Trophoblast cell (in vitro differentiated cells and primary cell): ENCODE data around the gene PARP6.

Experiments
- DNase-seq, 2 donors: peaks; one replicate each; pipeline ENCODE4 v3.0.0-alpha.2; 2016
- H2AFZ ChIP-seq: 2 replicates; pipeline ENCODE4 v1.6.1; 2013; ENCODE audit warnings: low read length, moderate library complexity, mild to moderate bottlenecking; ENCODE audit not compliant: insufficient read depth, poor library complexity
- H2AK5ac ChIP-seq: 2 replicates; pipeline ENCODE4 v1.6.1; 2013; ENCODE audit warnings: mild to moderate bottlenecking, low read length
- H2BK120ac ChIP-seq: 2 replicates; pipeline ENCODE4 v1.6.1; 2013; ENCODE audit warnings: low read length, mild to moderate bottlenecking, moderate library complexity; ENCODE audit not compliant: insufficient read depth, poor library complexity
- H2BK12ac ChIP-seq: 2 replicates; pipeline ENCODE4 v1.6.1; 2013; ENCODE audit warnings: mild to moderate bottlenecking, low read length, moderate library complexity
- H2BK5ac ChIP-seq: 2 replicates; pipeline ENCODE4 v1.6.1; 2013; ENCODE audit warnings: low read length, low read depth, moderate library complexity, mild to moderate bottlenecking; ENCODE audit not compliant: poor library complexity
- H3K14ac ChIP-seq: 2 replicates; pipeline ENCODE4 v1.6.1; 2013; ENCODE audit warnings: mild to moderate bottlenecking, low read length
- H3K18ac ChIP-seq: 2 replicates; pipeline ENCODE4 v1.6.1; 2013; ENCODE audit warnings: mild to moderate bottlenecking, low read length
- H3K23ac ChIP-seq: 2 replicates; pipeline ENCODE4 v1.6.1; 2013; ENCODE audit warnings: low read length
- H3K27ac ChIP-seq: 2 replicates; pipeline ENCODE4 v1.5.1; 2013; ENCODE audit warnings: low read depth, mild to moderate bottlenecking, inconsistent platforms, low read length, moderate library complexity
- H3K27me3 ChIP-seq: 2 replicates; pipeline ENCODE4 v1.6.1; 2013; ENCODE audit warnings: inconsistent platforms, mild to moderate bottlenecking, low read length, moderate library complexity; ENCODE audit not compliant: insufficient read depth
- H3K36me3 ChIP-seq, 2 experiments: 1 replicate in 1 of 2; 2 replicates in 1 of 2; pipeline ENCODE4 v1.6.1; 2013; ENCODE audit warnings: low read length in 2 of 2, mild to moderate bottlenecking in 2 of 2, moderate library complexity in 1 of 2; ENCODE audit not compliant: insufficient read depth in 2 of 2, control insufficient read depth in 1 of 2
- H3K4ac ChIP-seq: 2 replicates; pipeline ENCODE4 v1.6.1; 2013; ENCODE audit warnings: low read depth, mild to moderate bottlenecking, low read length, moderate library complexity
- H3K4me1 ChIP-seq, 2 experiments: 1 replicate in 1 of 2; 2 replicates in 1 of 2; pipeline ENCODE4 v1.6.1; 2013; ENCODE audit warnings: low read length in 2 of 2, mild to moderate bottlenecking in 2 of 2, moderate library complexity in 1 of 2; ENCODE audit not compliant: insufficient read depth in 2 of 2, control insufficient read depth in 1 of 2
- H3K4me2 ChIP-seq: 2 replicates; pipeline ENCODE4 v1.6.1; 2013; ENCODE audit warnings: inconsistent platforms, mild to moderate bottlenecking, low read length, moderate library complexity
- H3K4me3 ChIP-seq: 2 replicates; pipeline ENCODE4 v1.5.1; 2013; ENCODE audit warnings: mild to moderate bottlenecking, low read depth, low read length, inconsistent platforms
- H3K79me1 ChIP-seq: one replicate; pipeline ENCODE4 v1.6.1; 2013; ENCODE audit warnings: low read length
- H3K79me2 ChIP-seq: 2 replicates; pipeline ENCODE4 v1.6.1; 2013; ENCODE audit warnings: low read length, mild to moderate bottlenecking; ENCODE audit not compliant: control insufficient read depth, insufficient read depth, poor library complexity
- H3K9ac ChIP-seq: 2 replicates; pipeline ENCODE4 v1.6.1; 2013; ENCODE audit warnings: mild to moderate bottlenecking, low read length
- H3K9me3 ChIP-seq: 2 replicates; pipeline ENCODE4 v1.6.1; 2013; ENCODE audit warnings: low read depth, mild to moderate bottlenecking, control low read depth, inconsistent platforms, low read length; ENCODE audit not compliant: insufficient read depth
- H4K12ac ChIP-seq: 2 replicates; pipeline ENCODE4 v1.6.1; 2013; ENCODE audit warnings: low read depth, mild to moderate bottlenecking, low read length, moderate library complexity
- H4K8ac ChIP-seq: 2 replicates; pipeline ENCODE4 v1.6.1; 2013; ENCODE audit warnings: low read depth, mild to moderate bottlenecking, low read length, moderate library complexity
- H4K91ac ChIP-seq: one replicate; pipeline ENCODE4 v1.6.1; 2013; ENCODE audit warnings: low read depth, mild to moderate bottlenecking, low read length, moderate library complexity
- WGBS: extraction: QIAGEN DNeasy Blood & Tissue Kit; methylation state at CpG from one replicate; pipeline ENCODE4 v1.1.7; 2013; ENCODE audit warnings: missing lambda C conversion rate; ENCODE audit not compliant: insufficient read length, insufficient coverage; ENCODE audit errors: extremely low coverage; 5-methylcytosine and 5-hydroxymethylcytosine counted together

Gene PARP6

GRCh38 chr15:72249142-72249810 is 23.1 kb downstream of the PARP6 start:
- no peak overlapping the region for H2BK12ac ChIP-seq
- no peak overlapping the region for H4K8ac ChIP-seq
- H3K4ac ChIP-seq, result no peak overlapping the region
- H4K12ac ChIP-seq, result no peak overlapping the region
- H3K23ac ChIP-seq, result no peak overlapping the region
- no peak for DNase-seq
- H3K36me3 ChIP-seq, result peaks cover 16 to 37% of the 10 kb centered on the region in 2 experiments
- no peak overlapping the region for H2AK5ac ChIP-seq
- H3K79me1 ChIP-seq, result no peaks in the 10 kb centered on the region
- H3K9me3 ChIP-seq, result no peaks in the 10 kb centered on the region
- no peak overlapping the region for H3K27ac ChIP-seq
- no peak overlapping the region for H3K4me3 ChIP-seq
- no peak overlapping the region for H3K14ac ChIP-seq
- H3K27me3 ChIP-seq, result no peaks in the 10 kb centered on the region
- no peak overlapping the region for H2BK120ac ChIP-seq
- H3K18ac ChIP-seq, result no peak overlapping the region
- H3K79me2 ChIP-seq, result no peaks in the 10 kb centered on the region
- no peak overlapping the region for H2BK5ac ChIP-seq
- no peak overlapping the region for H4K91ac ChIP-seq
- no peaks in the 10 kb centered on the region for H3K4me1 ChIP-seq
- no peak overlapping the region for H2AFZ ChIP-seq
- WGBS, result no CpG with 5 or more reads among the region's 3 CpGs
- no peak overlapping the region for H3K4me2 ChIP-seq
- H3K9ac ChIP-seq, result no peak overlapping the region

- H3K23ac ChIP-seq, result no peak overlapping the region
- no peak overlapping the region for H3K27ac ChIP-seq
- H4K12ac ChIP-seq, result no peak overlapping the region
- no peaks in the 10 kb centered on the region for H3K79me1 ChIP-seq
- no peak overlapping the region for H3K18ac ChIP-seq
- peaks cover 14 to 37% of the 10 kb centered on the region in 2 experiments for H3K36me3 ChIP-seq
- no peak for DNase-seq
- no peak overlapping the region for H2BK12ac ChIP-seq
- no peaks in the 10 kb centered on the region for H3K4me1 ChIP-seq
- no peaks in the 10 kb centered on the region for H3K27me3 ChIP-seq
- H4K91ac ChIP-seq, result no peak overlapping the region
- H2AFZ ChIP-seq, result no peak overlapping the region
- no peak overlapping the region for H3K9ac ChIP-seq
- H2BK5ac ChIP-seq, result no peak overlapping the region
- H3K4ac ChIP-seq, result no peak overlapping the region
- no peaks in the 10 kb centered on the region for H3K79me2 ChIP-seq
- no peak overlapping the region for H3K4me2 ChIP-seq
- no peak overlapping the region for H4K8ac ChIP-seq
- H3K4me3 ChIP-seq, result no peak overlapping the region
- no peaks in the 10 kb centered on the region for H3K9me3 ChIP-seq
- no peak overlapping the region for H2BK120ac ChIP-seq
- no CpG with 5 or more reads among the region's 1 CpG for WGBS
- H2AK5ac ChIP-seq, result no peak overlapping the region
- no peak overlapping the region for H3K14ac ChIP-seq
These were observed 23.8 kb downstream of the PARP6 start for GRCh38 chr15:72248514-72248913.

- no peak overlapping the region for H3K23ac ChIP-seq
- H3K18ac ChIP-seq, result no peak overlapping the region
- H3K9ac ChIP-seq, result no peak overlapping the region
- no peak for DNase-seq
- no peak overlapping the region for H2BK5ac ChIP-seq
- H3K79me1 ChIP-seq, result peaks cover 2% of the 10 kb centered on the region
- no peak overlapping the region for H3K4ac ChIP-seq
- H2BK120ac ChIP-seq, result no peak overlapping the region
- peaks cover 0 to 1% of the 10 kb centered on the region in 2 experiments for H3K4me1 ChIP-seq
- no peak overlapping the region for H4K12ac ChIP-seq
- no peak overlapping the region for H2BK12ac ChIP-seq
- H2AK5ac ChIP-seq, result no peak overlapping the region
- H2AFZ ChIP-seq, result no peak overlapping the region
- no CpG with 5 or more reads among the region's 2 CpGs for WGBS
- H3K27ac ChIP-seq, result no peak overlapping the region
- no peak overlapping the region for H4K8ac ChIP-seq
- H3K4me2 ChIP-seq, result no peak overlapping the region
- no peaks in the 10 kb centered on the region for H3K27me3 ChIP-seq
- peaks cover 7 to 24% of the 10 kb centered on the region in 2 experiments for H3K36me3 ChIP-seq
- H3K9me3 ChIP-seq, result no peaks in the 10 kb centered on the region
- no peak overlapping the region for H4K91ac ChIP-seq
- H3K79me2 ChIP-seq, result no peaks in the 10 kb centered on the region
- H3K4me3 ChIP-seq, result no peak overlapping the region
- no peak overlapping the region for H3K14ac ChIP-seq
These were observed 29.5 kb downstream of the PARP6 start for GRCh38 chr15:72242775-72243370.

- peaks cover 8 to 10% of the 10 kb centered on the region in 2 experiments for H3K4me1 ChIP-seq
- no peak overlapping the region for H3K9ac ChIP-seq
- H2AFZ ChIP-seq, result no peak overlapping the region
- H3K79me1 ChIP-seq, result peaks cover 11% of the 10 kb centered on the region
- no peak overlapping the region for H3K4me3 ChIP-seq
- no peak overlapping the region for H3K14ac ChIP-seq
- no peak overlapping the region for H4K91ac ChIP-seq
- peaks cover 7 to 22% of the 10 kb centered on the region in 2 experiments for H3K36me3 ChIP-seq
- no peak overlapping the region for H4K12ac ChIP-seq
- no peaks in the 10 kb centered on the region for H3K9me3 ChIP-seq
- no peak overlapping the region for H2BK120ac ChIP-seq
- H3K27me3 ChIP-seq, result no peaks in the 10 kb centered on the region
- DNase-seq, result no peak
- no peak overlapping the region for H4K8ac ChIP-seq
- H3K79me2 ChIP-seq, result no peaks in the 10 kb centered on the region
- H3K27ac ChIP-seq, result no peak overlapping the region
- H3K4me2 ChIP-seq, result no peak overlapping the region
- H2BK5ac ChIP-seq, result no peak overlapping the region
- H3K4ac ChIP-seq, result no peak overlapping the region
- no peak overlapping the region for H2BK12ac ChIP-seq
- H3K23ac ChIP-seq, result no peak overlapping the region
- no peak overlapping the region for H2AK5ac ChIP-seq
- no peak overlapping the region for H3K18ac ChIP-seq
These were observed 32.7 kb downstream of the PARP6 start for GRCh38 chr15:72239652-72240051.
